NOMO-1 treated with dmso at 0.1 percent for 144 hours (cell line): ENCODE data around the gene TAF13.

Experiments used
- DNase-seq: peaks from one replicate; lab custom pipeline; 2025; ENCODE audit not compliant: unreplicated experiment; lab: John Stamatoyannopoulos, UW

The TAF13 gene, protein sequence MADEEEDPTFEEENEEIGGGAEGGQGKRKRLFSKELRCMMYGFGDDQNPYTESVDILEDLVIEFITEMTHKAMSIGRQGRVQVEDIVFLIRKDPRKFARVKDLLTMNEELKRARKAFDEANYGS

DNA sequence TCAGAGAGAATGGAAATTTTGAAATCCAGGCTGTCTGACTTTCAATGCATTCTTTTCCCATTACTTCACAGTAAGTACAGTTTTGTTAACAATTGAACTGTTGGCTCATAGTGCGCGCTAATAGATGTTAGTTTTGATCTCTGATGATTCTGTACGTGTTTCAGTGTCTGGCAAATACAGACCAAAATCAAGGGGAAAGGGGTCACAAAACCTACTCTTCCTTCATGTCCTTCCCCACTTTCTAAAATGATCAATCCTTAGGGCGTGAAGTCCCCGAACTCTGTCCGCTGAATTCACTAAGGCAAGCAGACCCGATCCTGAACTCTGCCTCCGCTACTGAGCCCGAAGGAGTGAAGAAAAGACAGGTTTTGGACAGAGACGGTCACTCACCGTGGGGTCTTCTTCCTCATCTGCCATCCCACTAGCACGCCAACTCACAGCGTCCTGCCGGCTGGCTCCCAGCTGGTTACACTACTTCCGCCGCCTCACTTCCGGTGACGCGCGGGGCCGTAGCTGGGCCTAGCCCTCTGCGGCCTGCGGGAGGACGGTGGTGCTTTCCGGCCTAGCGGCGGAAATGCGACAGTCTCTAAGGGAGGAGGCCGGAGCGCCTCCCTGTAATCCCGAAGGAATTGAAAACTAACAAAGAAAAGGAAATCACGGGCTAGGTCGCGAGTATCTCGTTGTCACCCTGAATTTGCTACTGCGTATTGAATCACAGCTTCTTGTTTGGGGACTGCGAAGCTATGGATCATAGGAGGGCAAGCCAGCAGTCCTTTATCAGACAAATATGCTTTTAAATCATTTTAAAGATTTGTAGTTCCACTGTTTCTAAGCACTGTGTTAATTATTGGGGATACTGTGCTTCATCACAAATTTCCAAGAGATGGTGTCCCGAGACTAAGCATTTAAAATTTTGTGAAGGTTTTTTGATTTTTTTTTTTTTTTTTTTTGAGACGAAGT, at the start of gene TAF13:
TAF13 (minus strand) TSS at position 473 of the 960 bp plus-strand sequence; CDS start at position 417, 56 bp downstream.
- DNase-seq: peak; percentile 90

GRCh38 chr1:109120356-109120755, 44.6 kb upstream of the TAF13 start:
- DNase-seq: no peak

GRCh38 chr1:109118089-109118488, 42.3 kb upstream of the TAF13 start:
- DNase-seq: no peak

DNA sequence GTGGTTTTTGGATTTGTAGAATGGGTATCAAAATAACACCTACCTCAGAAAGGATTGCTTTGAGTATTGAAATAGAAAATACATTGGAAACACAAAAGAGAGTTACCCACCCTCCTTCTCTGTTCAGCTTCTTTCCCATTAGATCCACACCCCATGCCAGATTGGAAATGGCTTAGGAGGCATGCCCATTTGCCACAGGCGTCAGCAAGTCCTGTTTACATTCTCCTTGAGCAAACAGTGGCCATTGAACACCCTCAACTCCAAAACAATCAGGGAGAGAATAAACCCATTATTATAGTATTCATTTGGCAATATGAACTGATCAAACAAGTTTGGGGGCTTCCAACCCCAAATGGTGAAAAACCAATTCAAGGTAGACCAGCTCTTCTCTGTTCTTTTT, 40.5 kb upstream of the TAF13 start:
- DNase-seq: no peak

GRCh38 chr1:109115685-109116084, 39.9 kb upstream of the TAF13 start:
- no peak for DNase-seq

DNA sequence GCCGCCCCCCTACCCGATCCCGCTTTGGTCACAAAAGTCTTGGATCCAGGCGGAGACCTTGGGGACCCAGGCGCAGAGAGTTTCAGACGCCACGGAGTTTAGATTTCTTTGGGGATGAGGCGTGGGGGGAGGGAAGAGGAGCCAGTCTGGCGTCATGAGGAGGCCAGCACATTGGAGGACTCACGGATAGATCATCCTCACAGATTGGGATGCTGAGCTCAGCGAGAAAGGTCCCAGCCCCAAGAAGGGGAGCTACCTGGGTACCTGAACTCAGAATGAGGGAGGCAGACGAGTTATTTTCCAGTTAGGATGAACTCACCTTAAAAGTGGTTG, 38.5 kb upstream of the TAF13 start:
- DNase-seq: no peak

DNA sequence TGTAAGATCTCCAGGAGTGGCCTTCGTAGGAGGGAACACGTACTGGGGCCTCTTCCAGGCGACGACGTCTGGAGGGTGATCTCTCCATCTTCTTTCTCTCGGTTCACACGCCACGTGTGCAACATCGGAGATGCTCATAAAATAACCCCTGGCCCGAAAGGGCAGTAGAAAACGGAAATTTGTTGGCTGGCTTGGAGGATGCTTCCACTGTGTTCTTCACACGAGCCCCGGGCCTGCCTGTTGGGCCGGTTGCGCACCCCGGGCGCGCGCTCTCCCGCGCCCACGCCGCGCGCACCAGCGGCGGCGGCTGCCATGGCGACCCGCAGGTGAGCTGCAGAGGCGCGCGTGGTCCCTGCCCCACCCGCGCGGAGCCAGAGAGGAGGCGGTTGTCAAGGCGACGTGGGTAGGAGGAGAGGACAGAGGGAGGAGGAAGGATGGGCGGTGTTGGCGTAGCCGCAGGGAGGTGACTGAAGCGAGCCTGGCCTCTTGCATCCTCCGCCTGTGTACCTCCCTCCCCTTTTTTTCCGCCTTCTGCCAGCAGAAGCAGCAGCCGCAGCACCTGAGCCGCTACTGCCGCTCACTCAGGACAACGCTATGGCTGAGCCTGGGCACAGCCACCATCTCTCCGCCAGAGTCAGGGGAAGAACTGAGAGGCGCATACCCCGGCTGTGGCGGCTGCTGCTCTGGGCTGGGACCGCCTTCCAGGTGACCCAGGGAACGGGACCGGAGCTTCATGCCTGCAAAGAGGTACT, 38.0 kb upstream of the TAF13 start, which contains the start of gene ELAPOR1:
ELAPOR1 (plus strand) TSS at position 526 of the 752 bp plus-strand sequence; CDS start at position 595, 69 bp downstream.
- no peak for DNase-seq

GRCh38 chr1:109112652-109113285, 37.0 kb upstream of the TAF13 start:
- no peak for DNase-seq

- DNase-seq: no peak
Observed at GRCh38 chr1:109112056-109112651, 36.4 kb upstream of the TAF13 start.

GRCh38 chr1:109111386-109112055, 35.7 kb upstream of the TAF13 start:
- peak; percentile 44 for DNase-seq

- no peak for DNase-seq
Observed at GRCh38 chr1:109109906-109110305, 34.1 kb upstream of the TAF13 start.

GRCh38 chr1:109107785-109108184, 32.0 kb upstream of the TAF13 start:
- no peak for DNase-seq

DNA sequence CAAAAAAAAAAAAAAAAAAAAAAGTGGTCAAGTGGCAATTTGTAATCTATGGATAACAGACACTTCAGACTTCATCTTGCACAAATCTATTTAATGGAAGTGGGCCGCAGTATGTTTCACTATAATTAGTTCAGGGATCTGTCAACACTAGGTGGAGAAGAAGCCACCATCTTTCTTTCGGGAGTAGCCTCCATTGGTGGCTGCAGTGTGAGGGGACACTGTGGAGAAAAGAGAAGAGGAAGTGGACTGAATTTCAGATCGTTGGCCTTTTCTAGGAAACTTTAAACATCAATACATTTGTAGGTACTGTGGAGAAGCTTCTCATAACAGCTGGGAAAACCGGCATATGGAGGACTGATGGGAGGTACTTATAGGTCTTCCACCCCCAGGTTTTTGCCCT, 30.1 kb upstream of the TAF13 start:
- no peak for DNase-seq

DNA sequence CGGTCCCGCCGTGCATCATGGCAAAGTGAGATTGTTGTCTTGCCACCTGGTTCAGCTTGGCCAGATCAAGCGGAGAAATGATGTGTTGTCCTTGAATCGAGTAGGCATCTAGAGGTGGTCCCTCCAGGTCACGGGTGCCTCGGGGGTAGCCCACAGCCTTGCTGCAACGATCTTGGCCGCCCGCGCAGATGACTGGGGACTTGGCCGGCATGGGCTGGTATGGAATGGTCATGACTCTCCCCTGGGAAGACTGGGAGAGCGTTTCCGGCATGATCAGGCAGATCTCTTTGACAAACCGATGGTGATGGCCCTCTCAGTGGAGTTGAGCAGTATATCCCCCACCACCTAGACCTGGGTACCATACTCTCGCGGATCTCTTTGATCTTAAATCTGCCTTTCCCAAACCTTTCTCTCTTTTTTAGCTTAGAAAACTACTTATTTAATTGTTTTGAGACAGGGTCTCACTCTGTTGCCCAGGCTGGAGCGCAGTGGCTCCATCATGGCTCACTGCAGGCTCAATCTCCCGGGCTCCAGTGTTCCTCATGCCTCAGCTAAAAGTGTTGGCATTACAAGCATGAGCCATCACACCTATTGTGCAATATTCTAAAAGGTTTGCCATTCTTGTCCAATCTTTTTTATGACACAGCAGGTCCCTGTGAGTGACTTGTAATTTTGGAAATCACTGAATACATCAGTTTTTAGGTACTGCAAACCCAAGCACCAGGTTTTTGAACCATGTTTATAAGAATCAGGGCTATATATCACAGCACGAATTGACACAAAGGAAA, 28.8 kb upstream of the TAF13 start:
- DNase-seq: no peak

DNA sequence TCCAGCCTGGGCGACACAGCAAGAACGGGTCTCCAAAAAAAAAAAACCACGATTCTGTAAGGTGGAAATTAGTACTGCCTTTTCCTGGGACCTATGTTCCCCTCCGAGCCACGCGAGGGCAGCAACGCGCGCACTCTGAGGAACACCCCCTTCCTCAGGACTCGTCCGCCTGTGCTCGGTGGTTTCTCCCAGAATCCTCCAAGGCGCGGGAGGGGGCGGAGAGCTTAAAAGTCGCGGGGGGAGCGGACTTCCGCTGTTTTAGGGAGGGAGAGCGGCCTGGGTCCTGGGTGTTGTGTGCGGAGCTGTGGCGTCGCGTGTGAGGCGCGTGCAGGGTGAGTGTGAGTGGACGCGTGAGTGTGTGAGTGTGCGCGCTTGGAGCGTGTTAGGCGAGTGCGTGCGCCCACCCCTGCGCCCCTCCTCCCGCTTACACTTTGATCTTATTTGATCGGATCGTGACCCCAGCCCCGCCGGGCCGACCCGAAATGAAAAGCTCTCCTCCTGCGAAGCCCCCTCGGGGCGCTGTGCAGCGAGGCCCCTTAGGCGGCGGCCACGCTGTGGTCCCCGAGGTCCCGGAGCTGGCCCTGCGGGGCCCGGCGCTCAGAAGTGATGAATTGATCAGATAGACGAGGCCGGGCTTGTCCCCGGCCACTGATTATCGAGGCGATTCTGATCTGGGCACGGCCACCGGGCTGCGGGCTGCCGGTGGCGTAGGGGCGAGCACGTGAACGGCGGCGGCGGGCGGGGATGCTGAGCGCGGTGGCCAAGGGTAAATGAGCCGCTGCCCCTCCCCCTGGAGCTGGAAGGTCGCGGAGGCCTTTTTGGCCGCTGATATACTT, 24.4 kb upstream of the TAF13 start:
- peak; percentile 96 for DNase-seq

DNA sequence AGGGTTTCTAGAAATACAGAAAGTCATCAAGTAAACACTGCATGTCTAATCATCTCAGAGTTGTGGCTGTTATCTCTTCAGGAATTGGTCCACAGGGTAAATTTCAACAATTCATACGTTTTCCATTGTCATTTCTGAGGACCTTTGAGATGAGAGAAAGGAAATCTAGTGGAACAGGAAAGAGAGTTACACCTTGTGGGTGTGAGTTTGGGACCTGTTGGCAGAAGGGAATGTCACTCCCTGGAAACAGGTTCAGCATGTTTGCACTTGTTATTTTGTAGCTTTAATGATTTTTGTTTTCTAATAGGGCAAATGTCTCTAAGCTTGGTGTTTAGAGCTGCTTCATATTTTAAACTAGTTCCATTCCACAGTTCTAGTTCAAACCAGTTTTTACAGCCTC, 20.3 kb upstream of the TAF13 start:
- DNase-seq: no peak

DNA sequence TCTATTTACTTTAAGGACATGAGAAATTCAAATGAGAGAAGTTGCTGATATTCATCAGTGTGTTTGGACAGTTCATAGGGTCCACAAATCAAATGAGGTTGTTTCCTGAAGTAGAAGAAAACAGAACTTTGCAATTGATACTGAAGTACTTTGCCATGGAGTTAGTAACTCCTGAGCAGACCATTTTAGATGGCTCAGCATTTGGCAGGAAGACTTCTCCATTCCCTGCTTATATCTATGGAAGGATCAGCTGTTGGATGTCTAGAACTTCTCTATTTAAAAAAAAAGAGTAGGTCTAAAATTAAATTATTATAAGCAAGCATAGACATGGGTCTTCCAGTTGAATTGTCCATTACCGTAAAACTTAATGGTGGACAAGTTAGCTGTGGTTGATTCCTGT, 19.8 kb upstream of the TAF13 start:
- no peak for DNase-seq

- no peak for DNase-seq
Observed at GRCh38 chr1:109094871-109095270, 19.1 kb upstream of the TAF13 start.

DNA sequence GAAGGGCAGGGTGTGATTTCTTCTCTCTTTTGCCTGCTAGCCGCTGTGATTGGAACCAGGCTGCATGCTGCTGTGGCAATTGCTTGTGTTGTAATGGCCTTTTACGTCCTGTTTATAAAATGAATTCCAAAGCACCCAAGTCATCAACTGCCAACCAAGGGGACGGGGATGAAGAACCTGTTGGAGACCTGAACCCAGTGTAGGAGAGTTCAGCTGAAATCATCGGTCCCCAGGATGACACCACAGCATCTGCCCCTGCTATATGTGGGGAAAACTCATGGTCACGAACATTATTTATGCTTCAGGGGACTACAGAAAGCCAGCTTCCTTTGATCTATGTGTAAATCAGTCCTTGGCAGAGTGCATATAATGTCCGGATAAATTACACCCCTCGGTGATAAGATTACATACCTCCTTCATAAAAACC, 18.6 kb upstream of the TAF13 start:
- DNase-seq: no peak
